ENCODE measurements around the gene PLCXD1. TPM values are rescaled to one million over a fixed set of nuclear protein-coding genes. Genes with fewer than 3 reads are reported as not detected.
A peak's percentile ranks its signal among the peaks of the same experiment; 100 is the strongest.

The PLCXD1 gene
- total and polyA plus RNA-seq, 9 of the 15 experiments (the other 6 are each of a cell fraction or from before 2014, with no cell fraction given), result 6.0 to 60.2 (median 39.5) TPM

GRCh38 chrX:307261-308111 is 26.3 kb downstream of the PLCXD1 start:
- Histone ChIP-seq H3K4me2 (ENCODE audit: insufficient read depth, low read length) (no peak overlapping the region), H3K36me3 (ENCODE audit: control insufficient read depth, insufficient read depth, low read length) (peaks cover 59% of the 10 kb centered on the region), H3K79me2 (ENCODE audit: control insufficient read depth, insufficient read depth, low read length) (no peaks in the 10 kb centered on the region), H2AFZ (ENCODE audit: low read depth, low read length) (no peak overlapping the region), H3K9ac (ENCODE audit: insufficient read depth in 1 of 2, low read depth in 2 of 2, low read length in 2 of 2) (no peak overlapping the region), H3K9me3 (replicated peaks; ENCODE audit: control insufficient read depth, insufficient read depth, low read depth, low read length) (no peaks in the 10 kb centered on the region), H3K27me3 (ENCODE audit: control insufficient read depth in 2 of 2, insufficient read depth in 2 of 2, low read length in 2 of 2) (no peaks in the 10 kb centered on the region), H3K27ac (ENCODE audit: extremely low read depth, low read depth, low read length) (no peak overlapping the region), H3K4me1 (replicated peaks in 1 of 2; ENCODE audit: control insufficient read depth in 2 of 2, insufficient read depth in 2 of 2, low read length in 2 of 2) (peaks cover 0 to 9% of the 10 kb centered on the region in 2 experiments; a peak in 2 of 5 replicates), H4K20me1 (replicated peaks; ENCODE audit: control insufficient read depth, insufficient read depth, low read length) (no peaks in the 10 kb centered on the region), H3K4me3 (no peak overlapping the region), H3K9me1 (ENCODE audit: control insufficient read depth, insufficient read depth, low read length) (no peaks in the 10 kb centered on the region)
- no peak for TF ChIP-seq DACH1 (IDR thresholded peaks at IDR 0.05; ENCODE audit: partially characterized antibody)
- TF ChIP-seq FOXP1 (CRISPR knock-in tag; IDR thresholded peaks at IDR 0.05), result no peak
- TF ChIP-seq POLR2G (IDR thresholded peaks at IDR 0.05; ENCODE audit: low read depth, low read length), result peak; percentile 46
- TF ChIP-seq EP400 (IDR thresholded peaks at IDR 0.05), result no peak
- TF ChIP-seq, protein P1, sequence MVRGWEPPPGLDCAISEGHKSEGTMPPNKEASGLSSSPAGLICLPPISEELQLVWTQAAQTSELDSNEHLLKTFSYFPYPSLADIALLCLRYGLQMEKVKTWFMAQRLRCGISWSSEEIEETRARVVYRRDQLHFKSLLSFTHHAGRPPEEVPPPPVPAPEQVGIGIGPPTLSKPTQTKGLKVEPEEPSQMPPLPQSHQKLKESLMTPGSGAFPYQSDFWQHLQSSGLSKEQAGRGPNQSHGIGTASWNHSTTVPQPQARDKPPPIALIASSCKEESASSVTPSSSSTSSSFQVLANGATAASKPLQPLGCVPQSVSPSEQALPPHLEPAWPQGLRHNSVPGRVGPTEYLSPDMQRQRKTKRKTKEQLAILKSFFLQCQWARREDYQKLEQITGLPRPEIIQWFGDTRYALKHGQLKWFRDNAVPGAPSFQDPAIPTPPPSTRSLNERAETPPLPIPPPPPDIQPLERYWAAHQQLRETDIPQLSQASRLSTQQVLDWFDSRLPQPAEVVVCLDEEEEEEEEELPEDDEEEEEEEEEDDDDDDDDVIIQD (CRISPR knock-in tag; IDR thresholded peaks at IDR 0.05), result no peak
- no peak for TF ChIP-seq MBD2 (IDR thresholded peaks at IDR 0.05; ENCODE audit: borderline replicate concordance, low read depth)
- TF ChIP-seq ZNF239 (CRISPR knock-in tag; IDR thresholded peaks at IDR 0.05), result no peak
- TF ChIP-seq YY1 (IDR thresholded peaks at IDR 0.05; ENCODE audit: borderline replicate concordance in 1 of 3, control insufficient read depth in 1 of 3, extremely low read depth in 1 of 3, insufficient read depth in 3 of 3, insufficient read length in 1 of 3, insufficient replicate concordance in 2 of 3, low read depth in 1 of 3, low read length in 2 of 3), result no peak
- TF ChIP-seq HDAC6 (IDR thresholded peaks at IDR 0.05; ENCODE audit: low read depth, low read length), result no peak
- TF ChIP-seq ZBTB33 (CRISPR knock-in tag; IDR thresholded peaks at IDR 0.05), result 0 out of 2 replicates have a peak, but pooled peaks have one; percentile 20
- TF ChIP-seq MAFK (IDR thresholded peaks at IDR 0.05; ENCODE audit: low read length), result no peak
- no peak for TF ChIP-seq IFI16 (CRISPR knock-in tag; IDR thresholded peaks at IDR 0.05)
- intact Hi-C loops (cut with micrococcal nuclease) (no loop called here), in situ Hi-C loops (cut with MboI) (no loop called here)
- no TSS peak for BruUV-seq (replicated peaks)
- no peak for ATAC-seq
- ChIA-PET POLR2A (no interaction called here), CTCF (ENCODE audit: low intra/inter-chr PET ratio) (no interaction called here)
- no peak for DNase-seq (ENCODE audit: extremely low read depth in 1 of 4, low spot score in 3 of 4)
- FAIRE-seq, result no peak
- WGBS (ENCODE audit: insufficient coverage, low coverage, missing lambda C conversion rate), result 97% methylated on average over 7 of the region's 58 CpGs
